Hepatocyte (in vitro differentiated cells): ENCODE data around the gene PRRT1B. TPM values are rescaled to one million over a fixed set of nuclear protein-coding genes. Genes with fewer than 3 reads are reported as not detected.

ENCODE experiments used
- DNase-seq: peaks from one replicate; pipeline ENCODE4 v3.0.0-alpha.2; 2016; ENCODE audit warnings: low spot score
- H2AFZ ChIP-seq: fragments of 200-600 bp; sonication (generic); 2 replicates; pipeline ENCODE4 v1.6.0; 2016; ENCODE audit warnings: antibody characterized with exemption, mild to moderate bottlenecking
- H3K27ac ChIP-seq: fragments of 200-600 bp; sonication (generic); 2 replicates; pipeline ENCODE4 v1.5.1; 2016; ENCODE audit warnings: mild to moderate bottlenecking
- H3K27me3 ChIP-seq: fragments of 200-600 bp; sonication (generic); 2 replicates; pipeline ENCODE4 v1.6.1; 2016
- H3K36me3 ChIP-seq: fragments of 200-600 bp; sonication (generic); replicated peaks from 2 replicates; pipeline ENCODE4 v1.5.1; 2016; ENCODE audit warnings: low read depth; ENCODE audit not compliant: insufficient read depth
- H3K4me1 ChIP-seq: fragments of 200-600 bp; sonication (generic); 2 replicates; pipeline ENCODE4 v1.5.1; 2016; ENCODE audit warnings: mild to moderate bottlenecking, moderate library complexity; ENCODE audit not compliant: insufficient read depth
- H3K4me2 ChIP-seq: fragments of 200-600 bp; sonication (generic); 2 replicates; pipeline ENCODE4 v1.6.0; 2016
- H3K4me3 ChIP-seq: fragments of 200-600 bp; sonication (generic); 2 replicates; pipeline ENCODE4 v1.5.1; 2016; ENCODE audit warnings: mild to moderate bottlenecking
- H3K79me2 ChIP-seq: fragments of 200-600 bp; sonication (generic); 2 replicates; pipeline ENCODE4 v1.6.0; 2017; ENCODE audit warnings: mild to moderate bottlenecking
- H3K9me2 ChIP-seq: fragments of 200-600 bp; sonication (generic); replicated peaks from 2 replicates; pipeline ENCODE4 v1.6.0; 2017; ENCODE audit warnings: mild to moderate bottlenecking; ENCODE audit not compliant: insufficient read depth
- H3K9me3 ChIP-seq: fragments of 200-600 bp; sonication (generic); 2 replicates; pipeline ENCODE4 v1.5.1; 2016; ENCODE audit warnings: low read depth, mild to moderate bottlenecking
- H4K20me1 ChIP-seq: fragments of 200-600 bp; sonication (generic); 2 replicates; pipeline ENCODE4 v1.6.0; 2016; ENCODE audit warnings: mild to moderate bottlenecking; ENCODE audit not compliant: insufficient read depth, poor library complexity, severe bottlenecking
- EZH2 ChIP-seq: fragments of 200-600 bp; sonication (generic); IDR thresholded peaks from 2 replicates; pipeline ENCODE4 v1.6.1; 2016; ENCODE audit warnings: antibody characterized with exemption, mild to moderate bottlenecking, borderline replicate concordance
- EZH2phosphoT487 ChIP-seq: fragments of 200-600 bp; sonication (generic); IDR thresholded peaks from one replicate; pipeline ENCODE4 v1.6.1; 2018; ENCODE audit warnings: antibody characterized with exemption, mild to moderate bottlenecking, low read depth, moderate library complexity; ENCODE audit not compliant: unreplicated experiment, severe bottlenecking
- WGBS: methylation state at CpG from one replicate; pipeline ENCODE4 v1.1.6; 2016; ENCODE audit warnings: low lambda C conversion rate; ENCODE audit errors: missing lambda C conversion rate; 5-methylcytosine and 5-hydroxymethylcytosine counted together
- polyA plus RNA-seq: library from polyadenylated mRNA; unstranded; fragments of >200 nt; fragmentation: Nextera tagmentation; extraction: Ambion mirVana; gene quantifications from 2 replicates; pipeline ENCODE4 v1.2.1, GENCODE V29; 2016
- total RNA-seq: library from RNA; depleted of rRNA; stranded (reverse); fragments of >200 nt; gene quantifications from 2 replicates; pipeline ENCODE4 v1.2.3, GENCODE V29; 2014
- TF ChIP-seq, protein P1 (sequence below): fragments of 200-600 bp; sonication (generic); IDR thresholded peaks from 2 replicates; pipeline ENCODE4 v1.5.1; 2016; ENCODE audit warnings: antibody characterized with exemption, mild to moderate bottlenecking; ENCODE audit not compliant: poor library complexity

PRRT1B gene
- total and polyA plus RNA-seq, 2 experiments from 2014 or later, result 0.17 to 1.4 TPM

DNA sequence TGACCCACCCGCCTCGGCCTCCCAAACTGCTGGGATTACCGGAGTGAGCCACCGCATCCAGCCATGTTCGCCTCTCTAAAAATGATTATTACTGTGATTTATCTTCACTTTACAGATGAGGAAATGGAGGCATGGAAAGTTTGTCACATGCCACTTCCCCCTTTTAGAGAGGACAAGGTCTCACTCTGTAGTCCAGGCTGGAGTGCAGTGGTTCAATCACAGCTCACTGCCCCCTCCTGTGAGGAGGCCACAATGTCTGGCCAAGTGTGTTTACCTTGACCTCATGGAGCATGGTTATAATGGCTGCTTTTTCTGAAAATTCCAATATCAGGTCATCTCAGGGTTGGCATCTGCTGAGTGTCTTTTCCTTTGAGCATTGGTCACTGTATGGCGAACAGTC is 6.7 kb downstream of the PRRT1B start:
- Histone ChIP-seq H3K9me3 (no peaks in the 10 kb centered on the region), H3K79me2 (no peaks in the 10 kb centered on the region), H3K4me1 (no peaks in the 10 kb centered on the region), H3K27ac (no peak overlapping the region), H3K4me2 (no peak overlapping the region), H2AFZ (no peak overlapping the region), H3K4me3 (no peak overlapping the region), H3K36me3 (no peaks in the 10 kb centered on the region), H4K20me1 (no peaks in the 10 kb centered on the region), H3K27me3 (peaks cover 32% of the 10 kb centered on the region), H3K9me2 (no peaks in the 10 kb centered on the region)
- 85% methylated on average over 6 of the region's 6 CpGs for WGBS
- no peak for DNase-seq
- TF ChIP-seq, protein P1, sequence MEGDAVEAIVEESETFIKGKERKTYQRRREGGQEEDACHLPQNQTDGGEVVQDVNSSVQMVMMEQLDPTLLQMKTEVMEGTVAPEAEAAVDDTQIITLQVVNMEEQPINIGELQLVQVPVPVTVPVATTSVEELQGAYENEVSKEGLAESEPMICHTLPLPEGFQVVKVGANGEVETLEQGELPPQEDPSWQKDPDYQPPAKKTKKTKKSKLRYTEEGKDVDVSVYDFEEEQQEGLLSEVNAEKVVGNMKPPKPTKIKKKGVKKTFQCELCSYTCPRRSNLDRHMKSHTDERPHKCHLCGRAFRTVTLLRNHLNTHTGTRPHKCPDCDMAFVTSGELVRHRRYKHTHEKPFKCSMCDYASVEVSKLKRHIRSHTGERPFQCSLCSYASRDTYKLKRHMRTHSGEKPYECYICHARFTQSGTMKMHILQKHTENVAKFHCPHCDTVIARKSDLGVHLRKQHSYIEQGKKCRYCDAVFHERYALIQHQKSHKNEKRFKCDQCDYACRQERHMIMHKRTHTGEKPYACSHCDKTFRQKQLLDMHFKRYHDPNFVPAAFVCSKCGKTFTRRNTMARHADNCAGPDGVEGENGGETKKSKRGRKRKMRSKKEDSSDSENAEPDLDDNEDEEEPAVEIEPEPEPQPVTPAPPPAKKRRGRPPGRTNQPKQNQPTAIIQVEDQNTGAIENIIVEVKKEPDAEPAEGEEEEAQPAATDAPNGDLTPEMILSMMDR, result no peak
- TF ChIP-seq EZH2, result no peak
- no peak for TF ChIP-seq EZH2phosphoT487

DNA sequence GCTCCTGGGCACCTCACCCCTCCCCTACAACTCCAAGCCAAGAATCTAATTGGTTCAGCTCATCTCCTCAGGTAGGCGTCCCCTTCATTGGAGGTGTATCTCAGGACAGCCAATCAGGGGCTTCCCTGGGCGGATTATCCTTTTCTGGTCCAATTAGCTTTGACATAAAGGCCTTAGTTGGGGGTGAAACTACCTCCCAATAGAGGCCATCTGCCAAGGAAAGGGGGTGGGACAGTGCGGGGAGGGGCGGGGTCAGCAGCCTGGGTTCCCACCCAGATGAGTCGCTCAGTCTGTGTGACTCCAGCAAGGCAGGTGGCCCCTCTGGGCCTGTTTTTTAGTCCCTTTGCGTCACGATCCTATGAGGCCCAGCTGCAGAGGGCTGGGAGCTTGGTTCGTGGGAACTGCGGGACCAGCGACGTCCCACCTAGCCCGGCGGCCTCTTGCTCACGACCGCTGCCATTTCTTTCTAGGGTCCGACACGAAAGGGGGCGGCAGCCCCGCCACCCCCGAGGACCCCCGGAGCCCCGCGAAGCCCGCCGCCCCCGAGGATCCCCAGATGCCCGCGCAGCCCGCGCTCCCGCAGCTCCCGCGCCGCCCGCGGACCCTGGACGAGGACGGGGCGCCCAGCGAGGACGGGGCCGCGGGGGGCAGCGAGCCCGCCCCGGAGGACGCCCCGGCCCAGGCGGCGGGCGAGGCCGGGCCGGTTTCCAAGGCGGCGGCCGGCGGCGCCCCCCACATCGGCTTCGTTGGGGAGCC is 8.9 kb downstream of the PRRT1B start:
- Histone ChIP-seq H3K79me2 (no peaks in the 10 kb centered on the region), H3K4me3 (no peak overlapping the region), H4K20me1 (no peaks in the 10 kb centered on the region), H3K36me3 (no peaks in the 10 kb centered on the region), H3K9me3 (no peaks in the 10 kb centered on the region), H3K4me2 (peak overlapping the region; percentile 71), H3K27me3 (peaks cover 32% of the 10 kb centered on the region), H2AFZ (no peak overlapping the region), H3K9me2 (no peaks in the 10 kb centered on the region), H3K27ac (no peak overlapping the region), H3K4me1 (no peaks in the 10 kb centered on the region)
- DNase-seq, result no peak
- TF ChIP-seq EZH2phosphoT487 (no peak), EZH2 (no peak)
- TF ChIP-seq, protein P1, result no peak
- 66% methylated on average over 10 of the region's 60 CpGs for WGBS

DNA sequence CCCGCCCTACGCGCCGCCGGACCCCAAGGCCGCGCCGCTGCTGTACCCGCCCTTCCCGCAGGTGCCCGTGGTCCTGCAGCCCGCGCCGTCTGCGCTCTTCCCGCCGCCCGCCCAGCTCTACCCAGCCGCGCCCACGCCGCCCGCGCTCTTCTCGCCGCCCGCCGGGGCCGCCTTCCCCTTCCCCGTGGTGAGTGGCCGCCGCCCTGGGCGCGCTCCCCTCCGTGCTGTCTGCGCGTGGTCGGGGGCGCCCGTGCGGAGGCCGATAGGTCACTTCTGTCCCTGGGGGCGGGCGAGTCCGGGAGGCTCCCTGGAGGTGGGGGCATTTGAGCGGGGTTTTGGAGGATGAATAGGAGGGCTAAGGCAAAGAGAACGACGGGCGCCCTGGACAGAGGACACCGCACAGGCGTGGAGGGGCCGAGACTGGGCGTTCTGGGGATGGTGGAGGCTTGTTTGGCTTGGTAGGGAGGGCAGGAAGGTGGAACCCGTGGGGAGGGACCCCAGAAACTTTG is 9.6 kb downstream of the PRRT1B start:
- Histone ChIP-seq H2AFZ (no peak overlapping the region), H3K4me2 (peak overlapping the region; percentile 71), H3K4me3 (no peak overlapping the region), H3K9me3 (no peaks in the 10 kb centered on the region), H3K9me2 (no peaks in the 10 kb centered on the region), H3K79me2 (no peaks in the 10 kb centered on the region), H3K27me3 (peaks cover 32% of the 10 kb centered on the region), H3K36me3 (no peaks in the 10 kb centered on the region), H3K27ac (no peak overlapping the region), H4K20me1 (no peaks in the 10 kb centered on the region), H3K4me1 (no peaks in the 10 kb centered on the region)
- no peak for DNase-seq
- TF ChIP-seq EZH2, result peak; percentile 37
- no peak for TF ChIP-seq EZH2phosphoT487
- WGBS, result 26% methylated on average over 28 of the region's 54 CpGs

DNA sequence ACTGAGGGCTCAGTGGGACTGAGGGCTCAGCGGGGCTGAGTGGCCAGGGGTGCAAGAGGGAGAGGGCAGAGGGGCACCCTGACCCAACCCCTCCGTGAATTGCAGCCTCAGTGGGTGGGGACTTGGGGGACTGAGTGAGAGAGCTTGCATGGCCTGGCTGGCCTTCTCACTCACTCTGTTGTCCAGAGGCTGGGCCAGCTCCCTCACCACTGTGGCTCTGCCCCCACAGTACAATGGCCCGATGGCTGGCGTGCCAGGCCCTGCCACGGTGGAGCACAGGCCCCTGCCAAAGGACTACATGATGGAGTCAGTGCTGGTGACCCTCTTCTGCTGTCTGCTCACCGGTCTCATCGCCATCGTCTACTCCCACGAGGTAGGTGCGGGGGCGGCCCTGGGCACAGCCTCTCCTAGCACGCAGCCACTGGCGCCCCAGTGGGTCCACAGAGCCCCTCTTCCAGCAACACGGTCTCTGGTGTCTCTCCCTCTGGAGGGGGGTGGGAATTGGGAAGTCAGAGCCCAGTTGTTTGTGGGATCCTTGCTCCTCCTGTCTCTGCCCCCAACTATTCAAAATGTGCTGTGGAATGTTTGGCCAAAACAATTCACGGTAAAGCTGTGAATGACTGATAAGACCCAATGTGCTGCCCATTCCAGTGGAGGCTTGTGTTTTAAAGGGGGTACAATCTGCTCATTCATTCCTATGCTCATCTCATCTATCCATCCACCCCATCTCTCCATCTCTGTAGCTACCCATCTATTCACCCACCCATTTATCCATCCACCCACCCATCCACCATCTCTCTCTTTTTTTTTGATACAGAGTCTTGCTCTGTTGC is 10.7 kb downstream of the PRRT1B start:
- 93% methylated on average over 15 of the region's 15 CpGs for WGBS
- no peaks in the 10 kb centered on the region for H3K36me3 ChIP-seq

More for the DNA sequence above, 10.7 kb downstream of the PRRT1B start:
- Histone ChIP-seq H3K79me2 (no peaks in the 10 kb centered on the region), H3K4me1 (no peaks in the 10 kb centered on the region), H2AFZ (no peak overlapping the region), H3K27me3 (peaks cover 32% of the 10 kb centered on the region), H3K4me3 (no peak overlapping the region), H3K9me3 (no peaks in the 10 kb centered on the region), H3K9me2 (no peaks in the 10 kb centered on the region), H3K27ac (no peak overlapping the region), H3K4me2 (no peak overlapping the region), H4K20me1 (no peaks in the 10 kb centered on the region)
- TF ChIP-seq, protein P1, result no peak
- TF ChIP-seq EZH2 (no peak), EZH2phosphoT487 (no peak)
- DNase-seq, result no peak
